PC-9 (cell line): Measurements from ENCODE around the gene SLC25A24.

Experiments
- CTCF ChIP-seq: fragments of 200-600 bp; sonication (generic); conservative IDR thresholded peaks from 2 replicates; pipeline ENCODE4 v1.6.1; 2017; ENCODE audit warnings: mixed run types, antibody characterized with exemption, mild to moderate bottlenecking, moderate library complexity
- EZH2 ChIP-seq: fragments of 200-600 bp; sonication (generic); IDR thresholded peaks from 2 replicates; pipeline ENCODE4 v1.8.0; 2017; ENCODE audit warnings: antibody characterized with exemption, low read depth

- no peak for TF ChIP-seq CTCF
- TF ChIP-seq EZH2 = no peak
Observed at GRCh38 chr1:108201687-108202086, 1.5 kb upstream of the SLC25A24 start.
